ENCODE results near the gene ASTN2.
"Not testable (repeated sequence)": the region's sequence is repeated elsewhere in the genome, so short reads cannot be mapped to it uniquely, and the experiment has no call there.

ASTN2 gene

GRCh38 chr9:116703634-116704033 is 711.2 kb downstream of the ASTN2 start:
- DNase-seq (ENCODE audit: low read depth, low spot score) = no peak

- DNase-seq (ENCODE audit: low read depth, low spot score) = no peak
Observed at GRCh38 chr9:116701940-116702642, 712.8 kb downstream of the ASTN2 start.

GRCh38 chr9:116700882-116701865 is 713.7 kb downstream of the ASTN2 start:
- DNase-seq (ENCODE audit: low read depth, low spot score) = no peak

- no peak for DNase-seq (ENCODE audit: low read depth, low spot score)
Observed at GRCh38 chr9:116700279-116700678, 714.6 kb downstream of the ASTN2 start.

- DNase-seq (ENCODE audit: low read depth, low spot score) = no peak
Observed at GRCh38 chr9:116697887-116698286, 717.0 kb downstream of the ASTN2 start.

- DNase-seq (ENCODE audit: low read depth, low spot score) = no peak
Observed at GRCh38 chr9:116697362-116697761, 717.5 kb downstream of the ASTN2 start.

- no peak for DNase-seq (ENCODE audit: low read depth, low spot score)
Observed at GRCh38 chr9:116695438-116695837, 719.4 kb downstream of the ASTN2 start.

- DNase-seq (ENCODE audit: low read depth, low spot score) = no peak
Observed at GRCh38 chr9:116694785-116695291, 720.0 kb downstream of the ASTN2 start.

GRCh38 chr9:116693233-116693731 is 721.6 kb downstream of the ASTN2 start:
- no peak for DNase-seq (ENCODE audit: low read depth, low spot score)

GRCh38 chr9:116692616-116693015 is 722.2 kb downstream of the ASTN2 start:
- DNase-seq (ENCODE audit: low read depth, low spot score) = no peak

- no peak for DNase-seq (ENCODE audit: low read depth, low spot score)
Observed at GRCh38 chr9:116691607-116692006, 723.2 kb downstream of the ASTN2 start.

GRCh38 chr9:116690805-116691204 is 724.1 kb downstream of the ASTN2 start:
- not testable (repeated sequence) for DNase-seq (ENCODE audit: low read depth, low spot score)

GRCh38 chr9:116689486-116690032 is 725.3 kb downstream of the ASTN2 start:
- DNase-seq (ENCODE audit: low read depth, low spot score) = no peak

GRCh38 chr9:116688806-116689485 is 725.9 kb downstream of the ASTN2 start:
- DNase-seq (ENCODE audit: low read depth, low spot score) = no peak

- DNase-seq (ENCODE audit: low read depth, low spot score) = peak; percentile 15
Observed at GRCh38 chr9:116687754-116688135, 727.1 kb downstream of the ASTN2 start.

- peak; percentile 95 for DNase-seq (ENCODE audit: low read depth, low spot score)
Observed at GRCh38 chr9:116687074-116687753, 727.6 kb downstream of the ASTN2 start, which contains the start of gene TRIM32. TRIM32 (plus strand) TSS chr9:116687305; CDS start chr9:116697743, 10,438 bp downstream.

GRCh38 chr9:116686693-116687073 is 728.2 kb downstream of the ASTN2 start:
- DNase-seq (ENCODE audit: low read depth, low spot score) = no peak

GRCh38 chr9:116686135-116686534 is 728.7 kb downstream of the ASTN2 start:
- no peak for DNase-seq (ENCODE audit: low read depth, low spot score)

- no peak for DNase-seq (ENCODE audit: low read depth, low spot score)
Observed at GRCh38 chr9:116685166-116685565, 729.7 kb downstream of the ASTN2 start.

- no peak for DNase-seq (ENCODE audit: low read depth, low spot score)
Observed at GRCh38 chr9:116683535-116683934, 731.3 kb downstream of the ASTN2 start.

Measured in ELF-1 (cell line).